ENCODE data around the gene RNF7. TPM values are rescaled to one million over a fixed set of nuclear protein-coding genes. Genes with fewer than 3 reads are reported as not detected.

RNF7 gene
- polyA plus RNA-seq, 1 experiment, result 113 TPM

- Histone ChIP-seq H3K27ac (ENCODE audit: low read depth, low read length) (no peak overlapping the region), H3K9me3 (ENCODE audit: control insufficient read depth, insufficient read depth, low read length) (no peaks in the 10 kb centered on the region), H3K27me3 (ENCODE audit: control insufficient read depth, insufficient read depth, low read length) (no peaks in the 10 kb centered on the region), H3K4me3 (ENCODE audit: low read depth, low read length) (no peak overlapping the region)
- DNase-seq (ENCODE audit: low read depth, low spot score), result no peak
- ChIA-PET POLR2A (interaction anchor here (0.6 kb wide), 1 partner anchor 32 kb away, joined by 3 read pairs; no protein-coding TSS in a partner anchor), CTCF (interaction anchor here (0.9 to 2.3 kb wide), 2 partner anchors 15 to 152 kb away, joined by 3 to 14 read pairs; partner anchors contain the start of gene RNF7)
- TF ChIP-seq CTCF (IDR thresholded peaks at IDR 0.05; ENCODE audit: low read depth, low read length), result no peak
Observed at GRCh38 chr3:141723255-141723654, 14.8 kb upstream of the RNF7 start.

- DNase-seq (ENCODE audit: low read depth, low spot score), result no peak
- CTCF ChIA-PET, result interaction anchor here (1.0 to 2.3 kb wide), 2 partner anchors 14 to 151 kb away, joined by 5 to 14 read pairs; partner anchors contain the start of gene RNF7
Observed at GRCh38 chr3:141724186-141724585, 13.9 kb upstream of the RNF7 start.

GRCh38 chr3:141725036-141725435, 13.1 kb upstream of the RNF7 start:
- no peaks in the 10 kb centered on the region for H3K27me3 ChIP-seq (ENCODE audit: control insufficient read depth, insufficient read depth, low read length)
- no peak overlapping the region for H3K4me3 ChIP-seq (ENCODE audit: low read depth, low read length)
- ChIA-PET CTCF (interaction anchor here (0.6 to 1.0 kb wide), 2 partner anchors 150 to 305 kb away, joined by 5 read pairs; no protein-coding TSS in a partner anchor), POLR2A (no interaction called here)
- no peak overlapping the region for H3K27ac ChIP-seq (ENCODE audit: low read depth, low read length)
- TF ChIP-seq CTCF (IDR thresholded peaks at IDR 0.05; ENCODE audit: low read depth, low read length), result no peak
- no peaks in the 10 kb centered on the region for H3K9me3 ChIP-seq (ENCODE audit: control insufficient read depth, insufficient read depth, low read length)
- DNase-seq (ENCODE audit: low read depth, low spot score), result no peak

More at GRCh38 chr3:141724186-141724585, 13.9 kb upstream of the RNF7 start:
- H3K9me3 ChIP-seq (ENCODE audit: control insufficient read depth, insufficient read depth, low read length), result no peaks in the 10 kb centered on the region
- no peaks in the 10 kb centered on the region for H3K27me3 ChIP-seq (ENCODE audit: control insufficient read depth, insufficient read depth, low read length)
- POLR2A ChIA-PET, result no interaction called here
- H3K27ac ChIP-seq (ENCODE audit: low read depth, low read length), result no peak overlapping the region
- TF ChIP-seq CTCF (IDR thresholded peaks at IDR 0.05; ENCODE audit: low read depth, low read length), result no peak
- H3K4me3 ChIP-seq (ENCODE audit: low read depth, low read length), result no peak overlapping the region

GRCh38 chr3:141726483-141726882, 11.6 kb upstream of the RNF7 start:
- POLR2A ChIA-PET, result no interaction called here
- Histone ChIP-seq H3K27me3 (ENCODE audit: control insufficient read depth, insufficient read depth, low read length) (no peaks in the 10 kb centered on the region), H3K27ac (ENCODE audit: low read depth, low read length) (no peak overlapping the region), H3K9me3 (ENCODE audit: control insufficient read depth, insufficient read depth, low read length) (no peaks in the 10 kb centered on the region), H3K4me3 (ENCODE audit: low read depth, low read length) (no peak overlapping the region)
- CTCF ChIA-PET, result no interaction called here
- TF ChIP-seq CTCF (IDR thresholded peaks at IDR 0.05; ENCODE audit: low read depth, low read length), result no peak
- no peak for DNase-seq (ENCODE audit: low read depth, low spot score)

GRCh38 chr3:141728355-141728892, 9.7 kb upstream of the RNF7 start:
- Histone ChIP-seq H3K9me3 (ENCODE audit: control insufficient read depth, insufficient read depth, low read length) (no peaks in the 10 kb centered on the region), H3K27me3 (ENCODE audit: control insufficient read depth, insufficient read depth, low read length) (no peaks in the 10 kb centered on the region), H3K27ac (ENCODE audit: low read depth, low read length) (no peak overlapping the region), H3K4me3 (ENCODE audit: low read depth, low read length) (no peak overlapping the region)
- no peak for DNase-seq (ENCODE audit: low read depth, low spot score)
- TF ChIP-seq CTCF (IDR thresholded peaks at IDR 0.05; ENCODE audit: low read depth, low read length), result no peak
- ChIA-PET POLR2A (no interaction called here), CTCF (interaction anchor here (0.5 to 1.2 kb wide), 3 partner anchors 10 to 136 kb away, joined by 3 to 4 read pairs (median 4); partner anchors contain the start of gene RNF7)
